HG03378 (cell line): ENCODE results near the gene RFESD.

ENCODE experiments used
- ATAC-seq: cut with Tn5 transposase; IDR thresholded peaks from one replicate; pipeline ENCODE4 v1.9.1; 2021; ENCODE audit warnings: mild to moderate bottlenecking, moderate library complexity; ENCODE audit not compliant: unreplicated experiment

The RFESD gene

GRCh38 chr5:95660060-95660459, 13.5 kb downstream of the RFESD start:
- ATAC-seq, result no peak

- no peak for ATAC-seq
Measured at GRCh38 chr5:95662946-95663345, 16.4 kb downstream of the RFESD start.

DNA sequence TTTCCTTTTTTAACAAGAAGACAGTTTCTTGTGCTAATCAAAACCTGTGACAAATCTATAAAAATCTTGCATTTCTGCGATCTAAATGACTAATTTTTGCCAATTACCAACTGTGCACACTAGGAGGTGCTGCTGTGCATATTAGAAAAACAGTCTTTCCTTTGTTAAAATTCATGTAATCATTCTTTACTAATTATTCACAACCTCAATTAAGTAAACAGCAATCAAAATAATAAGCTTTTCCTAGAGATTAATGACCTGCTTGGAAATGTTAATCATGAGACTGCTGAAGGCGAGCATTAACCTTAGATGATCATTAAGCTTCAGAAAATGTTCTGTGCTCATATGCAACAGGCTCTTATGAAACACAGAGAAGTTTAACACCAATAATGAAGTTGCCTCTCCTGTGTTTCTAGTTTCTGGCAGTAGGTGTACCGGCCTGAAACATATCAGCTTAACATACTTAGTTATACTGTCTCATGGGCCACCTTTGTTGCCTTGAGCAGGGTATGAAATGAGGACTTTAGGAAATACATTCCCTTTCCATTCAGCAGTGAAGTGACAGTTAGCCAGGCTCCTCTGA, 17.7 kb downstream of the RFESD start:
- no peak for ATAC-seq

DNA sequence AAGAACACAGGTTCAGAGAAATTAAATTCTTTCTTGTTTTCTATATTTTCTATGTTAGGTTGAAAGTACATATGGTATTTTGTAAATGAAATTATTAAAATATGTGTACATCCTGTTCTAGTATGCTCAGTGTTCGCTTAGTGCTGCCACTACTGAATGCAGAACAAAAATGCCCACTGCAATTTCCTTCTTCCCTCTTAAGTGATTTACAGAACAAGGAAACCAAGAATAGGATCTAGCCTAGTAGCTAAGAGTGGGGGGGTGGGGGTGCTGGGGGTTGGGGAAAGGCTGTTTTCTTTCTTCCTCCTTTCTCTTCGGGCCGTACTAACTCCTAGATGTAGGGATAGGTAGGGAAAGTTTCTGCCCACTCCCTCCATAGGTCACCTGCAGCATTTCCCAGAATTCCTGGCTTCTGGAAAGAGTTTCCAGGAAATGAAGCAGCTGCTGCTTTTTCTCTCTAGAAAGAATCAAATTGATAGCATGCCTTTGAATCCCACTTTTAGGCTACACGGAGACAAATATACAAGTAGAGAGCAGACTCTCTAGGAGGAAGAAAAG, 20.6 kb downstream of the RFESD start:
- ATAC-seq, result no peak

DNA sequence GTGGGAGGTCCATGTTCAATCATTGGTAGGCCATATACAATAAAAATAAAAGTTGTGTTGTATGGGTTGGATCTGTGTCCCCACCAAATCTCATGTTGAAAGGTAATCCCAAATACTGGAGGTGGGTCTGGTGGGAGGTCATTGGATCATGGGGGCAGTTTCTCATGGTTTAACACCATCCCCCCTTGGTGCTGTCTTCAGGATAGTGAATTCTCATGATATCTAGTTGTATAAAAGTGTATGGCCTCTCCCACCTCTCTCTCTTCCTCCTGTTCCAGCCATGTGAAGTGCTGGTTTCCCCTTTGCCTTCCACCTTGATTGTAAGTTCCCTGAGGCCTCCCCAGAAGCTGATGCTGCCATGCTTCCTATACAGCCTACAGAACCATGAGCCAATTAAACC, 21.1 kb downstream of the RFESD start:
- no peak for ATAC-seq

DNA sequence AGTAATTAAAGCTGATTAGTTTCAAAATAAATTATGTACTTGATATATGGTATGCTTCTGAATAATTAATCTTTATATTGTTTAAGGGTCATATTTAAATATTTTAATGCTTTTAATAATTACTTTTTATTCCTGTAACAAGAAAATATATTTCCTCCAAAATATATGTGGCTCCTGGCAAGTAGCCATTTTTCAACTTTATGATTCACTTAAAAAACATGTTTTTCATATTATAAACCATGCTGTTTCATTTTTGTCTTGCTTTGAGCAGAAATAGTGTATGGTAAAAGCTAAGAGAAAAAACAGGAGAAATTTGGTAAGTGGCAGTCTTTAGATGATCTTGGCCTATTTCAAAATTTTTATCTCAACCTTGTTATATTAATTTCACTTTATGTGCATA, 21.6 kb downstream of the RFESD start:
- ATAC-seq, result no peak

DNA sequence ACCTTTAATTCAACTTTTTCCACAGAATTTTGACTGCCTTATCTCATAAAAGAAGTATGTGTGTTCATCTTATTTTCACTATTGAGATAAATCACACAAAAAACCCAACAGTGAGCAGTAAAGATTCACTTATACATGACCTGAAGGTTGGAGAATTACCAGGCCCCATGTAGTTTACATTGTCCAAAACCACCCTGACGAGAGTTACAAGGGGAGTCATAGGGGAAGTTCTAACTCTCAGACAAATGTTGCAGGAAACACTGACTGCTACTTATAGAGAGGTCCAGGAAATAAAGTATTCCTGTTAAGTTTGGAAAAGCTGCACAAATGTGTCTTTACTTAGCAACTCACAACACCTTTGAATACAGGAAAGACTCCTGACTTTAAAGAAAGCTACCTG, 22.2 kb downstream of the RFESD start:
- ATAC-seq, result no peak

DNA sequence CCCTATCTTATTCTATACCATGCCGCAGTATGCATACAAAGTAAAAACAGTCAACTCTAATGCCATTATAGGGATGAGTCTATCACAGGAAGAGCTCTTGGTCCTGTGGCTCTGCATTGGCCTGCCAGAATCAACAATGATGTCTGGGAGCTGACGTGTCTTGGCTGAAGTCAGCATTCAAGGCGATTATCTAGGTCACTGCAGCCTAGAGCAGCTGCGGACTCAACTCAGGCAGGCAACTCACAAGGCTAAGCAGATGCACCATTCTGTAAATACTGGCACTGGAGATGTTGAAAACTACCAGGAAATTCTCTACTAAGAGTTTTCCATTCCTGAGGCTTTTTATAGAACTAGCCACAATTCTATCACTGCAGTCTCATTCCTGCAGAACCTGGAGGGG, 23.0 kb downstream of the RFESD start:
- ATAC-seq, result no peak

DNA sequence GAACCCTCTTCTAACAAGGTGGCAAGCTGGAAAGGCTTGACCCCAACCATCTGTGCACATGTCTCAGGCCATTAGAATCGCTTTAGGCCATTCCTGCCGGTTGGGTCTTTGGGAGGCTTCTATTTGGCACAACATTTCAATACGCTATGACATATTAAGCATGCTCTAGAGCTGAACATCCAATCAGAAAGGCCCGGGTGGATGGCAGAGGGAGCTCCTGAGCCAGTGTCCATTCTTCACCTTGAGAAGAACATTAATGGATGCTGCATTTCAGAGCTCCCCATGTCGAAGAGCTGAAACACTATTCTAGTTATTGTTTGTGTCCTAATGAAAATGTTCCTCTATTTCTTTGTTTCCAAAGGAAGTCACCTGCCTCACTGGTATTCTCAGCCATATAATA, 23.4 kb downstream of the RFESD start:
- no peak for ATAC-seq

DNA sequence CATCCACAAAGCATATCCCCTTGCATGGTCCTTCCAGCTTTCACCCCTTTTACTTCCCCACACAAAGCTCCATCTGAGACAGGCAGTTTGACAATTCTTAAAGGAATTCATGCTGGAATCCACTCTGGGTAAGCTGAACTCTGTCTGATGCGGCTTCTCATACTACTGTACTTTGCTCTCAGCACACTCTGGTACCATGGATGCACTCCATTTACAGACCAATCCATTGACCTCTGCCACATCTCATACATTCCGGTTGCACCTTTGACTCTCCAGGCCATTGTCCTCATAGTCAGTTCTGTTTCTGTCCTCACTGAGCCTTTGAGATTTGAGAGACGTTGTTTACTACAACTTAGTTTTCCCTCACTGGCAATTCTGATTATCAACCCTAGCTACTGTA, 24.0 kb downstream of the RFESD start:
- no peak for ATAC-seq

DNA sequence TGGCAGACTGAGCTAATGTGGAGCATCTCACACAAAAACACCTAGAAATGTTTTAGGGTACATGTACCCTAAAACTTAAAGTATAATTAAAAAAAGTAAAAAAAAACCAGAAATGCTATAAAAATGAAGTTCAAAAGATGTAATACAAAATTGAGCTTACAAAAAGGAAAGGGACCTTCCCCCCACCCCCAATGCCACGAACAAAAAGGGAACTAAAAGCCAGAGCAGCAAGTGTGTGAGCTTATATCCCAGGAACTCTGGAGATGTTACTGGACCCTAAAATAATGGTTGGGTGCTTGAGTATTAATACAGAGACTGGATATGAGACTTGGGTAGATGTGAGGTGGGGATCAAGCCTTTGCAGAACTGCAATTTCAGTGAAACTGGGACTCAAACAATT, 25.2 kb downstream of the RFESD start:
- ATAC-seq, result no peak

GRCh38 chr5:95672641-95673040, 26.1 kb downstream of the RFESD start:
- no peak for ATAC-seq

GRCh38 chr5:95673081-95673480, 26.5 kb downstream of the RFESD start:
- ATAC-seq, result no peak

DNA sequence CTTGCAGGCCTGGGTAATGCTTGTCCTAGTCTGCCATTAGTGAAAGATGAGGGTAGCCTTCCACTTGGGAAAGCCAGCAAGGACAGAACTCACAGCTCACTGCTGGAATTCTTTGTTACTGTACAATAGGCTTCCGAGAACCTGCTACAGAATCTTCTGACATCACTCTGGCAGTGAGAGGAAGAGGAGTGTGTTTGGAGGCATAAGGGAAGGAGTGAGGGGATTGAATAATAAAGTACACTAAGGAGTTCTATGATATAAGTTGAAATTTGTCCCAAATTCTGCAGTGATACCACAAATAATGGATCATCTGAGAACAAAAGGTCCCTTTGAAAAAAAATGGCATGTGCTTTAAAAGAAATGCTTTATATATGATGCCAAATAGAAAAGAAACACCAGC, 36.3 kb downstream of the RFESD start, which contains the start of gene SPATA9:
Gene SPATA9, minus strand, starts transcription at position 101 of the 400 bp plus-strand sequence. CDS start 137 bp downstream, outside the sequence.
- no peak for ATAC-seq

DNA sequence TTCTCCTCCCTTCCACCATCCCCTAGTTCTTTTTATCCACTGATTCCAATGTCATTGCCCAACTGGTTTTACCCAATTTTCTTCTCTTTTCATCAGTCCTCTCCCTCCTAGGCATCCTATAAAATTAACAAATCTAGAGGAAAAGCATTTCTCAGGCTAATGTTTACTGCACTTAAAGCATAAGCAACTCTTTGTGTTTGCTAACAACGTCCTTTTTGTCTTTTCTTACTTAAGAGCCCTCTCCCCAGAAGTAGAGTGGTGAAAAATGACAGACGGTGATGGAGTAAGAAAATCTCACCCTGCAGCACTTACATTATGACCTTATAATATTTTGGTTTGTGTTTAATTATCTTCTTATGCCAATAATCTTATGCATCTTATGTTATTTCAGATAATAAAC, 37.8 kb downstream of the RFESD start:
- ATAC-seq, result no peak

- ATAC-seq, result no peak
Measured at GRCh38 chr5:95686651-95687050, 40.1 kb downstream of the RFESD start.

- ATAC-seq, result no peak
Measured at GRCh38 chr5:95689680-95690079, 43.1 kb downstream of the RFESD start.

- ATAC-seq, result no peak
Measured at GRCh38 chr5:95690333-95690732, 43.8 kb downstream of the RFESD start.

GRCh38 chr5:95697781-95698681, 51.5 kb downstream of the RFESD start:
- no peak for ATAC-seq

GRCh38 chr5:95699337-95699736, 52.8 kb downstream of the RFESD start:
- ATAC-seq, result no peak

DNA sequence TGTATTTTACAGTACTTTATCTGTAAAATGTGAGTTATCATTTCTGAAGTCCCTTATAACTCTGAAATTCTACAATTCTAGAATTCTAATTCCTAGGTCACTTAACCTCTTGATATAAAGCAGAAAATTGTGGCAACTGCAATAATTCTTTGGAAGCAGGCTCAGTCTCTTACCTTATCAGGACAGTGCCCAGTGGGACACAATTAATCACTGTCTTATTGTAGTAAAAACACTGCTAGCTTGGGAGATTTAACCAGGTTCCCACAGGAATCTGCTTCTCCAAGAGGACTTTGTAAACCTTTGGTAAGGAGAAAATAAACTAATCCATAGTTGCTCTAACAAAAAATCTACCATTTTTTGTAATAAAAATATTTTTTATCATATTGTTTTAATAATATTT, 54.5 kb downstream of the RFESD start:
- ATAC-seq, result no peak

DNA sequence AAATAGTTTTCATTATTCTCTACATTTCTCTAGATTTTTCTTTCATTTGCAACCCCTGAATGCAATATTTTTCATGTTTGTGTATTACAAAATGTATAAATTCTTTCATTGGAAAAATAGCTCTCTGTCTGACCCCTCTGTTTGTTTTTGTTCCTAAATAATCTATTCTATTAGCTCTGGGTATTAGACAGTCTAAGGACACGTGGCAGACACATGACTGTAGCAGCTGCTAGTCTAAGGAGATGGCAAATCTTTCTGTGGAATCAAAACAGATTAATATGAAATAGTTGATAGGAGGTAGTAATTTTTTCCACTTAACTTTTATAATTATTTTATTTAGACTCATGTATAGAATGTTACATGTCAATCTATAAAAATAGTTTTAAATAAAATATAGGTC, 57.6 kb downstream of the RFESD start:
- ATAC-seq, result no peak
